Keratinocyte (primary cell): Measurements from ENCODE around the gene UROS. TPM values are rescaled to one million over a fixed set of nuclear protein-coding genes. Genes with fewer than 3 reads are reported as not detected.

Experiments
- DNase-seq: peaks from one replicate; pipeline ENCODE4 v3.0.0-alpha.2; 2011; ENCODE audit warnings: low read depth, missing footprints, low spot score
- FAIRE-seq: peaks from 2 replicates; lab custom pipeline; 2011; peaks lifted over from hg19 to GRCh38; lab: Jason Lieb, UNC
- H2AFZ ChIP-seq: 2 replicates; pipeline ENCODE4 v1.6.0; 2012; ENCODE audit warnings: low read length, control low read depth, inconsistent platforms; ENCODE audit not compliant: control insufficient read depth
- H3K27ac ChIP-seq: 2 replicates; pipeline ENCODE4 v1.5.1; 2011; ENCODE audit warnings: low read length; ENCODE audit not compliant: control insufficient read depth, insufficient read depth
- H3K27me3 ChIP-seq: 3 replicates; pipeline ENCODE4 v1.6.0; 2011; ENCODE audit warnings: low read length; ENCODE audit not compliant: control insufficient read depth, insufficient read depth; ENCODE audit errors: extremely low read depth
- H3K36me3 ChIP-seq, 2 experiments: 2 replicates in 1 of 2; 3 replicates in 1 of 2; pipeline ENCODE4 v1.5.1; 2011; ENCODE audit warnings: low read length in 2 of 2, mild to moderate bottlenecking in 1 of 2; ENCODE audit not compliant: control insufficient read depth in 2 of 2, insufficient read depth in 2 of 2; ENCODE audit errors: extremely low read depth in 1 of 2
- H3K4me1 ChIP-seq: 3 replicates; pipeline ENCODE4 v1.5.1; 2011; ENCODE audit warnings: low read length; ENCODE audit not compliant: control insufficient read depth, insufficient read depth; ENCODE audit errors: extremely low read depth
- H3K4me2 ChIP-seq: 3 replicates; pipeline ENCODE4 v1.6.0; 2011; ENCODE audit warnings: low read depth, low read length; ENCODE audit not compliant: control insufficient read depth, insufficient read depth; ENCODE audit errors: extremely low read depth
- H3K4me3 ChIP-seq, 3 experiments: fragments of 200-600 bp in 1 of 3; sonication (generic) in 1 of 3; 2 replicates in 2 of 3; 3 replicates in 1 of 3; pipeline ENCODE4 v1.5.1; 2011 to 2016; ENCODE audit warnings: low read length in 3 of 3, mild to moderate bottlenecking in 3 of 3, control low read depth in 2 of 3, inconsistent platforms in 1 of 3, low read depth in 1 of 3, mixed read lengths in 1 of 3, mixed run types in 1 of 3, moderate library complexity in 1 of 3; ENCODE audit not compliant: control insufficient read depth in 2 of 3, insufficient read depth in 2 of 3; ENCODE audit errors: extremely low read depth in 1 of 3
- H3K79me2 ChIP-seq: 2 replicates; pipeline ENCODE4 v1.6.0; 2012; ENCODE audit warnings: low read length; ENCODE audit not compliant: control insufficient read depth, insufficient read depth
- H3K9ac ChIP-seq: 3 replicates; pipeline ENCODE4 v1.6.0; 2011; ENCODE audit warnings: low read length; ENCODE audit not compliant: control insufficient read depth, insufficient read depth; ENCODE audit errors: extremely low read depth
- H3K9me1 ChIP-seq: 3 replicates; pipeline ENCODE4 v1.6.0; 2011; ENCODE audit warnings: low read length; ENCODE audit not compliant: control insufficient read depth, insufficient read depth; ENCODE audit errors: extremely low read depth
- H3K9me3 ChIP-seq: 2 replicates; pipeline ENCODE4 v1.5.1; 2012; ENCODE audit warnings: low read depth, low read length; ENCODE audit not compliant: control insufficient read depth
- H4K20me1 ChIP-seq: 3 replicates; pipeline ENCODE4 v1.6.0; 2011; ENCODE audit warnings: low read length; ENCODE audit not compliant: control insufficient read depth, insufficient read depth; ENCODE audit errors: extremely low read depth
- CTCF ChIP-seq, 3 experiments: IDR thresholded peaks in 1 of 3; conservative IDR thresholded peaks in 1 of 3; optimal IDR thresholded peaks in 1 of 3; 2 replicates in 2 of 3; 3 replicates in 1 of 3; pipeline versions ENCODE3 to v1.5.1; 2011; ENCODE audit warnings: low read length in 3 of 3, mild to moderate bottlenecking in 3 of 3, moderate library complexity in 2 of 3, control low read depth in 1 of 3, inconsistent platforms in 1 of 3; ENCODE audit not compliant: insufficient read depth in 2 of 3; ENCODE audit errors: extremely low read depth in 1 of 3
- EZH2 ChIP-seq: IDR thresholded peaks from one replicate; pipeline ENCODE4 v1.6.1; 2012; ENCODE audit warnings: inconsistent platforms, mild to moderate bottlenecking, low read length, moderate library complexity
- dilution Hi-C: fragments of 300-500 bp; cut with MboI; formaldehyde crosslinking; loops from one replicate; pipeline ENCODE4 v1.7.0; 2020; ENCODE audit warnings: low sequenced_read_pairs; ENCODE audit not compliant: extremely low pct_ligation_motif_present
- polyA plus RNA-seq, 5 experiments: library from polyadenylated mRNA; depleted of rRNA in 3 of 5; stranded (reverse) in 3 of 5; stranded (forward) in 1 of 5; unstranded in 1 of 5; fragments of >200 nt; gene quantifications; 1 replicate in 1 of 5; 2 replicates in 3 of 5; 3 replicates in 1 of 5; pipeline versions ENCODE4 v1.2.1 to v1.2.3, GENCODE V29; 2011 to 2012; ENCODE audit warnings: missing spikeins in 2 of 5, low read depth in 1 of 5, low replicate concordance in 1 of 5

Gene UROS
- polyA plus RNA-seq, 1 donor (not counting 4 experiments of a cell fraction or from before 2014, with no cell fraction given), result 46.7 TPM

DNA sequence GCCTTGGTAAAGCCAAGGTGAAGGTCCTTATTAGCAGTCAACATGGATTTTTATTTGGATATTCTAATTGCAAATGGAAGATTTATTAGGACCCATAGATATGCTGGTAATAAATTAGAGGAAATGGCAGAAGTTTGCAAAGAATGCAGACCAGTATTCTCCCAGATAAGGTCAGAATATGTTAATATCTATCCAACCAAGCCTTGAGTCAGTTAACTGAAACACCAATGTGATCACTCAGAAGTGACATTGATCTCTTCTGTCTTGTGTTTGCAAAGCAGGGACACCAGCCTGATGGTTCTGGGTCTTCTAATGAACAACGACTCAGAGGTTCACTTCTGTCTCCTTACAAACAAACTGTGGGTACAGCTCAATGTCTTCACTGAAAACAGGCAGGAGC, 21.5 kb downstream of the UROS start:
- no peak overlapping the region for H2AFZ ChIP-seq
- H3K27ac ChIP-seq, result no peak overlapping the region
- H3K27me3 ChIP-seq, result no peaks in the 10 kb centered on the region
- peaks cover 5 to 14% of the 10 kb centered on the region in 2 experiments for H3K36me3 ChIP-seq
- FAIRE-seq (no peak), DNase-seq (no peak)
- no peaks in the 10 kb centered on the region for H3K9me1 ChIP-seq
- TF ChIP-seq EZH2 (no peak), CTCF (optimal IDR thresholded peaks at IDR 0.05 in 1 of 3, IDR thresholded peaks at IDR 0.05 in 1 of 3, conservative IDR thresholded peaks at IDR 0.05 in 1 of 3; ENCODE audit: extremely low read depth in 1 of 3, insufficient read depth in 2 of 3, low read length in 3 of 3) (no peak)
- no peaks in the 10 kb centered on the region for H3K9me3 ChIP-seq
- no peaks in the 10 kb centered on the region for H3K79me2 ChIP-seq
- no peak overlapping the region for H3K4me2 ChIP-seq
- no peaks in the 10 kb centered on the region for H4K20me1 ChIP-seq
- H3K4me1 ChIP-seq, result peaks cover 7% of the 10 kb centered on the region
- dilution Hi-C loops, result no loop called here
- H3K4me3 ChIP-seq, result no peak overlapping the region
- H3K9ac ChIP-seq, result no peak overlapping the region

- H3K4me3 ChIP-seq, result no peak overlapping the region
- no peak overlapping the region for H2AFZ ChIP-seq
- FAIRE-seq, result no peak
- dilution Hi-C loops, result no loop called here
- H3K9ac ChIP-seq, result no peak overlapping the region
- H3K9me1 ChIP-seq, result no peaks in the 10 kb centered on the region
- H3K9me3 ChIP-seq, result no peaks in the 10 kb centered on the region
- H3K27ac ChIP-seq, result no peak overlapping the region
- H3K4me1 ChIP-seq, result peaks cover 7% of the 10 kb centered on the region
- H3K36me3 ChIP-seq, result peaks cover 2 to 12% of the 10 kb centered on the region in 2 experiments
- no peak for DNase-seq
- H3K79me2 ChIP-seq, result no peaks in the 10 kb centered on the region
- H4K20me1 ChIP-seq, result no peaks in the 10 kb centered on the region
- H3K4me2 ChIP-seq, result no peak overlapping the region
- TF ChIP-seq EZH2 (no peak), CTCF (optimal IDR thresholded peaks at IDR 0.05 in 1 of 3, IDR thresholded peaks at IDR 0.05 in 1 of 3, conservative IDR thresholded peaks at IDR 0.05 in 1 of 3; ENCODE audit: extremely low read depth in 1 of 3, insufficient read depth in 2 of 3, low read length in 3 of 3) (no peak)
- H3K27me3 ChIP-seq, result no peaks in the 10 kb centered on the region
Measured at GRCh38 chr10:125799451-125800182, 23.4 kb downstream of the UROS start.
